ENCODE measurements around the gene GPC6. TPM values are rescaled to one million over a fixed set of nuclear protein-coding genes. Genes with fewer than 3 reads are reported as not detected.

GPC6 gene
- total RNA-seq, 2 donors from 2014 or later, result 3.4 to 5.3 TPM

- WGBS, result 42% methylated on average over 4 of the region's 4 CpGs
- no peak overlapping the region for H3K27ac ChIP-seq
- H3K4me1 ChIP-seq (replicated peaks), result no peaks in the 10 kb centered on the region
- intact Hi-C loops (cut with DNase I), result loop anchor here (2.0 kb wide), 1 partner anchor 181 kb away; no protein-coding TSS in a partner anchor
- TF ChIP-seq CTCF (IDR thresholded peaks at IDR 0.05) (peak in 3 of 4 experiments; percentile 38 to 58 (median 57)), POLR2AphosphoS5 (IDR thresholded peaks at IDR 0.05) (no peak)
- H3K4me3 ChIP-seq, result no peak overlapping the region
- DNase-seq (ENCODE audit: low spot score), result no peak
- H3K27me3 ChIP-seq (replicated peaks; ENCODE audit: insufficient read depth), result no peaks in the 10 kb centered on the region
- H3K36me3 ChIP-seq, result no peaks in the 10 kb centered on the region
- no peaks in the 10 kb centered on the region for H3K9me3 ChIP-seq
These were observed 1209.1 kb downstream of the GPC6 start for GRCh38 chr13:94435604-94436226.

GRCh38 chr13:94444826-94445225 lies 1218.2 kb downstream of the GPC6 start:
- H3K27ac ChIP-seq, result no peak overlapping the region
- TF ChIP-seq POLR2AphosphoS5 (IDR thresholded peaks at IDR 0.05), result no peak
- no peak for TF ChIP-seq POLR2A (IDR thresholded peaks at IDR 0.05)
- no peak for TF ChIP-seq CTCF (IDR thresholded peaks at IDR 0.05)
- no peaks in the 10 kb centered on the region for H3K4me1 ChIP-seq (replicated peaks)
- H3K9me3 ChIP-seq, result no peaks in the 10 kb centered on the region
- DNase-seq (ENCODE audit: low spot score), result no peak
- no peaks in the 10 kb centered on the region for H3K36me3 ChIP-seq
- no peak overlapping the region for H3K4me3 ChIP-seq
- intact Hi-C loops (cut with DNase I), result no loop called here
- no peaks in the 10 kb centered on the region for H3K27me3 ChIP-seq (replicated peaks; ENCODE audit: insufficient read depth)

GRCh38 chr13:94454334-94454733 lies 1227.7 kb downstream of the GPC6 start:
- intact Hi-C loops (cut with DNase I), result no loop called here
- no peak for DNase-seq (ENCODE audit: low spot score)
- TF ChIP-seq POLR2A (IDR thresholded peaks at IDR 0.05), result no peak
- TF ChIP-seq CTCF (IDR thresholded peaks at IDR 0.05), result no peak
- TF ChIP-seq POLR2AphosphoS5 (IDR thresholded peaks at IDR 0.05), result no peak

GRCh38 chr13:94454906-94455305 lies 1228.3 kb downstream of the GPC6 start:
- WGBS, result 89% methylated on average over 2 of the region's 2 CpGs
- no peak for DNase-seq (ENCODE audit: low spot score)
- no peak for TF ChIP-seq POLR2A (IDR thresholded peaks at IDR 0.05)
- no peak for TF ChIP-seq CTCF (IDR thresholded peaks at IDR 0.05)
- TF ChIP-seq POLR2AphosphoS5 (IDR thresholded peaks at IDR 0.05), result no peak
- H3K4me1 ChIP-seq (replicated peaks), result no peaks in the 10 kb centered on the region
- H3K4me3 ChIP-seq, result no peak overlapping the region
- H3K27ac ChIP-seq, result no peak overlapping the region
- H3K9me3 ChIP-seq, result no peaks in the 10 kb centered on the region
- H3K27me3 ChIP-seq (replicated peaks; ENCODE audit: insufficient read depth), result no peaks in the 10 kb centered on the region
- H3K36me3 ChIP-seq, result no peaks in the 10 kb centered on the region
- intact Hi-C loops (cut with DNase I), result no loop called here

More at GRCh38 chr13:94454334-94454733, 1227.7 kb downstream of the GPC6 start:
- Histone ChIP-seq H3K4me3 (no peak overlapping the region), H3K27me3 (replicated peaks; ENCODE audit: insufficient read depth) (no peaks in the 10 kb centered on the region), H3K9me3 (no peaks in the 10 kb centered on the region), H3K36me3 (no peaks in the 10 kb centered on the region), H3K27ac (no peak overlapping the region), H3K4me1 (replicated peaks) (no peaks in the 10 kb centered on the region)

GRCh38 chr13:94455414-94455813 lies 1228.8 kb downstream of the GPC6 start:
- intact Hi-C loops (cut with DNase I), result no loop called here
- H3K36me3 ChIP-seq, result no peaks in the 10 kb centered on the region
- H3K27me3 ChIP-seq (replicated peaks; ENCODE audit: insufficient read depth), result no peaks in the 10 kb centered on the region
- no peak overlapping the region for H3K4me3 ChIP-seq
- no peak for DNase-seq (ENCODE audit: low spot score)
- H3K27ac ChIP-seq, result no peak overlapping the region
- no peak for TF ChIP-seq CTCF (IDR thresholded peaks at IDR 0.05)
- H3K4me1 ChIP-seq (replicated peaks), result no peaks in the 10 kb centered on the region
- 36% methylated on average over 2 of the region's 2 CpGs for WGBS
- H3K9me3 ChIP-seq, result no peaks in the 10 kb centered on the region
